ENCODE results near the gene LRRC38.

The LRRC38 gene

GRCh38 chr1:13432251-13432650 lies 81.6 kb downstream of the LRRC38 start:
- Histone ChIP-seq H3K4me3 (ENCODE audit: low read depth in 1 of 2, low read length in 1 of 2) (no peak overlapping the region), H3K9me3 (no peaks in the 10 kb centered on the region), H3K27me3 (no peaks in the 10 kb centered on the region), H3K36me3 (no peaks in the 10 kb centered on the region), H3K4me1 (ENCODE audit: control insufficient read depth in 1 of 2, insufficient read depth in 1 of 2, low read depth in 1 of 2, low read length in 1 of 2) (no peaks in the 10 kb centered on the region), H3K27ac (no peak overlapping the region)
- TF ChIP-seq, protein P1, sequence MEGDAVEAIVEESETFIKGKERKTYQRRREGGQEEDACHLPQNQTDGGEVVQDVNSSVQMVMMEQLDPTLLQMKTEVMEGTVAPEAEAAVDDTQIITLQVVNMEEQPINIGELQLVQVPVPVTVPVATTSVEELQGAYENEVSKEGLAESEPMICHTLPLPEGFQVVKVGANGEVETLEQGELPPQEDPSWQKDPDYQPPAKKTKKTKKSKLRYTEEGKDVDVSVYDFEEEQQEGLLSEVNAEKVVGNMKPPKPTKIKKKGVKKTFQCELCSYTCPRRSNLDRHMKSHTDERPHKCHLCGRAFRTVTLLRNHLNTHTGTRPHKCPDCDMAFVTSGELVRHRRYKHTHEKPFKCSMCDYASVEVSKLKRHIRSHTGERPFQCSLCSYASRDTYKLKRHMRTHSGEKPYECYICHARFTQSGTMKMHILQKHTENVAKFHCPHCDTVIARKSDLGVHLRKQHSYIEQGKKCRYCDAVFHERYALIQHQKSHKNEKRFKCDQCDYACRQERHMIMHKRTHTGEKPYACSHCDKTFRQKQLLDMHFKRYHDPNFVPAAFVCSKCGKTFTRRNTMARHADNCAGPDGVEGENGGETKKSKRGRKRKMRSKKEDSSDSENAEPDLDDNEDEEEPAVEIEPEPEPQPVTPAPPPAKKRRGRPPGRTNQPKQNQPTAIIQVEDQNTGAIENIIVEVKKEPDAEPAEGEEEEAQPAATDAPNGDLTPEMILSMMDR (IDR thresholded peaks at IDR 0.05), result no peak

DNA sequence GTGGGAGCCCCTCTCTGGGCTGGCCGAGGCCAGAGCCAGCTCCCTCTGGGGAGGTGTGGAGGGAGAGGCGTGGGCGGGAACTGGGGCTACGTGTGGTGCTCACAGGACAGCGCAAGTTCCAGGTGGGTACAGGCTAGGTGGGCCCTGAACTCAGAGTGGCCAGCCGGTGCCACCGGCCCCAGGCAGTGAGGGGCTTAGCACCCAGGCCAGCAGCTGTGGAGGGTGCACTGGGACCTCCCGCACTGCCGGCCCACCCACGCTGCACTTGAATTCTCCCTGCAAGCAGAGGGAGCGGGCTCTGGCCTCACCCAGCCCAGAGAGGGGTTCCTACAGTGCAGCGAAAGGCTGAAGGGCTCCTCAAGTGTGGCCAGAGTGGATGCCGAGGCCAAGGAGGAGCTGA lies 83.3 kb downstream of the LRRC38 start:
- Histone ChIP-seq H3K4me1 (ENCODE audit: control insufficient read depth in 1 of 2, insufficient read depth in 1 of 2, low read depth in 1 of 2, low read length in 1 of 2) (no peaks in the 10 kb centered on the region), H3K4me3 (ENCODE audit: low read depth in 1 of 2, low read length in 1 of 2) (no peak overlapping the region)
- TF ChIP-seq, protein P1 (IDR thresholded peaks at IDR 0.05), result no peak

More for the DNA sequence above, 83.3 kb downstream of the LRRC38 start:
- Histone ChIP-seq H3K27ac (no peak overlapping the region), H3K27me3 (no peaks in the 10 kb centered on the region), H3K36me3 (no peaks in the 10 kb centered on the region), H3K9me3 (no peaks in the 10 kb centered on the region)

All from neutrophil (primary cell).